Limb (tissue), 2 donors: ENCODE measurements around the gene MPLKIP.
"Not testable (repeated sequence)": the region's sequence is repeated elsewhere in the genome, so short reads cannot be mapped to it uniquely, and the experiment has no call there.

Source experiments
- DNase-seq, 2 donors: peaks; one replicate each; pipeline ENCODE4 v3.0.0-alpha.2; 2016; ENCODE audit errors: extremely low spot score in 2 of 2

Gene MPLKIP

GRCh38 chr7:40133561-40134427 is 628 bp downstream of the MPLKIP start:
- peak in 1 of 2 donors; percentile 3 for DNase-seq

- no peak for DNase-seq
Measured at GRCh38 chr7:40122940-40123254, 11.5 kb downstream of the MPLKIP start.

- not testable (repeated sequence) for DNase-seq
Measured at GRCh38 chr7:40122100-40122939, 12.1 kb downstream of the MPLKIP start.

GRCh38 chr7:40120020-40120419 is 14.4 kb downstream of the MPLKIP start:
- no peak for DNase-seq

GRCh38 chr7:40118201-40118600 is 16.2 kb downstream of the MPLKIP start:
- DNase-seq, result not testable (repeated sequence)

- not testable (repeated sequence) for DNase-seq
Measured at GRCh38 chr7:40117199-40117598, 17.2 kb downstream of the MPLKIP start.

- no peak for DNase-seq
Measured at GRCh38 chr7:40115936-40116335, 18.5 kb downstream of the MPLKIP start.

- no peak for DNase-seq
Measured at GRCh38 chr7:40105879-40106473, 28.4 kb downstream of the MPLKIP start.

GRCh38 chr7:40102897-40103296 is 31.5 kb downstream of the MPLKIP start:
- DNase-seq, result no peak

GRCh38 chr7:40101201-40101600 is 33.2 kb downstream of the MPLKIP start:
- DNase-seq, result no peak

GRCh38 chr7:40099837-40100236 is 34.6 kb downstream of the MPLKIP start:
- no peak for DNase-seq

GRCh38 chr7:40098810-40099209 is 35.6 kb downstream of the MPLKIP start:
- DNase-seq, result no peak

- DNase-seq, result no peak
Measured at GRCh38 chr7:40097728-40098127, 36.7 kb downstream of the MPLKIP start.

- DNase-seq, result no peak
Measured at GRCh38 chr7:40095695-40096327, 38.6 kb downstream of the MPLKIP start.

- no peak for DNase-seq
Measured at GRCh38 chr7:40095230-40095629, 39.2 kb downstream of the MPLKIP start.

- DNase-seq, result no peak
Measured at GRCh38 chr7:40093631-40094350, 40.6 kb downstream of the MPLKIP start.

- no peak for DNase-seq
Measured at GRCh38 chr7:40092182-40092581, 42.2 kb downstream of the MPLKIP start.

GRCh38 chr7:40077849-40078248 is 56.6 kb downstream of the MPLKIP start:
- DNase-seq, result no peak
